ENCODE results near the gene ARMC8. TPM values are rescaled to one million over a fixed set of nuclear protein-coding genes. Genes with fewer than 3 reads are reported as not detected.
"Not testable (repeated sequence)": the region's sequence is repeated elsewhere in the genome, so short reads cannot be mapped to it uniquely, and the experiment has no call there.

Gene ARMC8, protein sequence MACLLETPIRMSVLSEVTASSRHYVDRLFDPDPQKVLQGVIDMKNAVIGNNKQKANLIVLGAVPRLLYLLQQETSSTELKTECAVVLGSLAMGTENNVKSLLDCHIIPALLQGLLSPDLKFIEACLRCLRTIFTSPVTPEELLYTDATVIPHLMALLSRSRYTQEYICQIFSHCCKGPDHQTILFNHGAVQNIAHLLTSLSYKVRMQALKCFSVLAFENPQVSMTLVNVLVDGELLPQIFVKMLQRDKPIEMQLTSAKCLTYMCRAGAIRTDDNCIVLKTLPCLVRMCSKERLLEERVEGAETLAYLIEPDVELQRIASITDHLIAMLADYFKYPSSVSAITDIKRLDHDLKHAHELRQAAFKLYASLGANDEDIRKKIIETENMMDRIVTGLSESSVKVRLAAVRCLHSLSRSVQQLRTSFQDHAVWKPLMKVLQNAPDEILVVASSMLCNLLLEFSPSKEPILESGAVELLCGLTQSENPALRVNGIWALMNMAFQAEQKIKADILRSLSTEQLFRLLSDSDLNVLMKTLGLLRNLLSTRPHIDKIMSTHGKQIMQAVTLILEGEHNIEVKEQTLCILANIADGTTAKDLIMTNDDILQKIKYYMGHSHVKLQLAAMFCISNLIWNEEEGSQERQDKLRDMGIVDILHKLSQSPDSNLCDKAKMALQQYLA
- 10 to 100 TPM; 79.3 to 93.0 (median 84.9) TPM for total RNA-seq

DNA sequence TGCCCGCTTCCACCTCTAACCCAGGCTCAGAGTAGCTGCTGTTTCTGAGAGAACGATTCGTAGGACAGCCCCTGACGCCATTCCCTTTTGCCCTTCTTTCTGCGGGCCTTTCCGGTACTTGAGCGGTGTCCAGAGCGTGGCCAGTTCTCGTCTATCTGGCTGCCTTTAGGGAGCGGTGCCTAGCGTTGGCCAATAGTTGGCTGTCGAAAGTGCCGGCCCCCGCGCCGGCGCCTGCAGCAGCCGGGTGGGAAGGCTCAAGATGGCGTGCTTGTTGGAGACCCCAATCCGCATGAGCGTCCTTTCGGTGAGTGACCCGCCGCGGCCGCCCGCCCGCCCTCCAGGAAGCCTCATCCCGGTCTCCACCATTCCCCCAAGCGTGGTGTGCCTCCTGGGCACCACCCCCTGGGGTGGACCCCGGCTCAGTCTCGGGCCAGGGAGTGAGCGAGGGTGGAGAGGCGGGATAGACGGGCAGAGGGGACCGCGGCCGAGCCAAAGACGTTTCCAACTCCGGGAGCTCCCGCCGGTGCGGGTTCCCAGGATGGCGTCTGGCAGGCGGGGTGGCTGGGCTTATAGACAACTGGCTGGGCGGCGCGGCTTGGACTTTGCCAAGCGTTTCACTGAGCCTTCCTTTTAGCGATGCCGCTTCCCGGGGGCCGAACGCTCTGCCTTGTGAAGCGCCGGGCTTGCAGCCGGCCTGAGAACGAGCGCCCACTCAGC, at the start of gene ARMC8:
ARMC8 (plus strand) TSS at position 6 of the 717 bp plus-strand sequence; CDS start at position 260, 254 bp downstream.
- no peak for DNase-seq (ENCODE audit: extremely low spot score)
- WGBS: 1% methylated on average over 43 of the region's 59 CpGs
- peak; percentile 92 to 95 for TF ChIP-seq POLR2AphosphoS5 (IDR thresholded peaks at IDR 0.05)
- TF ChIP-seq EP300 (IDR thresholded peaks at IDR 0.05): no peak
- peak; percentile 45 for TF ChIP-seq POLR2A (IDR thresholded peaks at IDR 0.05; ENCODE audit: low read depth)
- TF ChIP-seq, protein P1, sequence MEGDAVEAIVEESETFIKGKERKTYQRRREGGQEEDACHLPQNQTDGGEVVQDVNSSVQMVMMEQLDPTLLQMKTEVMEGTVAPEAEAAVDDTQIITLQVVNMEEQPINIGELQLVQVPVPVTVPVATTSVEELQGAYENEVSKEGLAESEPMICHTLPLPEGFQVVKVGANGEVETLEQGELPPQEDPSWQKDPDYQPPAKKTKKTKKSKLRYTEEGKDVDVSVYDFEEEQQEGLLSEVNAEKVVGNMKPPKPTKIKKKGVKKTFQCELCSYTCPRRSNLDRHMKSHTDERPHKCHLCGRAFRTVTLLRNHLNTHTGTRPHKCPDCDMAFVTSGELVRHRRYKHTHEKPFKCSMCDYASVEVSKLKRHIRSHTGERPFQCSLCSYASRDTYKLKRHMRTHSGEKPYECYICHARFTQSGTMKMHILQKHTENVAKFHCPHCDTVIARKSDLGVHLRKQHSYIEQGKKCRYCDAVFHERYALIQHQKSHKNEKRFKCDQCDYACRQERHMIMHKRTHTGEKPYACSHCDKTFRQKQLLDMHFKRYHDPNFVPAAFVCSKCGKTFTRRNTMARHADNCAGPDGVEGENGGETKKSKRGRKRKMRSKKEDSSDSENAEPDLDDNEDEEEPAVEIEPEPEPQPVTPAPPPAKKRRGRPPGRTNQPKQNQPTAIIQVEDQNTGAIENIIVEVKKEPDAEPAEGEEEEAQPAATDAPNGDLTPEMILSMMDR (IDR thresholded peaks at IDR 0.05): no peak
- H3K4me1 ChIP-seq: peaks cover 22 to 48% (median 40%) of the 10 kb centered on the region in 4 donors
- H3K36me3 ChIP-seq: peaks cover 0 to 20% (median 7%) of the 10 kb centered on the region in 4 donors
- intact Hi-C loops (cut with DNase I): no loop called here
- no peaks in the 10 kb centered on the region for H3K9me3 ChIP-seq
- H3K27me3 ChIP-seq: peaks cover 0 to 4% (median 0%) of the 10 kb centered on the region in 4 donors
- peak within 1 kb of the TSS; percentile 95 to 98 (median 96) for H3K27ac ChIP-seq (replicated peaks in 1 of 4)
- peak within 1 kb of the TSS; percentile 79 to 85 (median 82) for H3K4me3 ChIP-seq

DNA sequence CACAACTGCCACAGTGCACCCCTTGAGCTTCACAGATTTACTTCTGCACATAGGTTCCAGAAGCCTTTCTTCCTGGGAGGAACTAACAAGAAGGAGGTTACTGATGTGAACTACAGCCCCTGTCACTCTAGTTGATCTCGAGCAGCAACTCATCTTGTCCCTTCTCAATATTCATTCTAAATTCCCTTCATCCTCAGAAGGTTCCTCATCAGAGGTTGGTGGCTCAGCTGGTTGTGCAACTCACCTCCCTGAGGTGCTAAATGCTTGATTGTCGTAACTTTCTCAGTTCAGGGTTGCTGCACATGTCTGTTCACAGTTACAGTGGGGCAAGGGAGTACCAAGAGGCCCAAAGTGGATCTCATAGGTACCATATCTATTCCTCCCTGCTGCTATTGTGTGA, 49.2 kb upstream of the ARMC8 start:
- H3K4me3 ChIP-seq: no peak overlapping the region
- no peaks in the 10 kb centered on the region for H3K9me3 ChIP-seq
- no peak for TF ChIP-seq POLR2A (IDR thresholded peaks at IDR 0.05; ENCODE audit: low read depth)
- no peak for TF ChIP-seq EP300 (IDR thresholded peaks at IDR 0.05)
- no peak for TF ChIP-seq POLR2AphosphoS5 (IDR thresholded peaks at IDR 0.05)
- TF ChIP-seq, protein P1 (IDR thresholded peaks at IDR 0.05): no peak
- H3K36me3 ChIP-seq: no peaks in the 10 kb centered on the region
- DNase-seq (ENCODE audit: extremely low spot score): no peak
- 100% methylated on average over 1 of the region's 2 CpGs for WGBS
- no peaks in the 10 kb centered on the region for H3K27me3 ChIP-seq
- intact Hi-C loops (cut with DNase I): no loop called here
- no peaks in the 10 kb centered on the region for H3K4me1 ChIP-seq
- H3K27ac ChIP-seq (replicated peaks in 1 of 4): no peak overlapping the region

DNA sequence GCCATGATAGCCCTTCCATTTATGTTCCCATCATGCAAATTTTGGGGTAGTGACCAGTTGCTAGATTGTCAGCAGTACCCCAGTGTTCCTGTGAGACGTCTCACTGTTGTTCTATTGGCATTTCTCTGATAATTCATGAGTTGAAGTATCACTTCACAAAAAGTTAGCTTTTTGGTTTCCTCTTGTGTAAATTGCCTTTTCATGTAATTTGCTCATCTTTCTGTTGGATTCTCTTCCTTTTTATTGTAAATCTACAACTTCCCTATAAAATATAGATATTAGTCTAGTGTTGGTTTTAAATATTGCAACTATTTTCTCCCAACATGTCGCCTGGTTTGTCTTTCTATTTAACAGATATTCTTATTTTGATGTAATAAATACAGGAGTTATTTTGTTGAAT, 47.4 kb upstream of the ARMC8 start:
- Histone ChIP-seq H3K4me3 (no peak overlapping the region), H3K36me3 (no peaks in the 10 kb centered on the region), H3K27ac (replicated peaks in 1 of 4) (no peak overlapping the region), H3K27me3 (no peaks in the 10 kb centered on the region), H3K9me3 (no peaks in the 10 kb centered on the region), H3K4me1 (no peaks in the 10 kb centered on the region)
- TF ChIP-seq POLR2AphosphoS5 (IDR thresholded peaks at IDR 0.05): no peak
- intact Hi-C loops (cut with DNase I): no loop called here
- no peak for DNase-seq (ENCODE audit: extremely low spot score)
- WGBS: 83% methylated on average over 2 of the region's 2 CpGs

DNA sequence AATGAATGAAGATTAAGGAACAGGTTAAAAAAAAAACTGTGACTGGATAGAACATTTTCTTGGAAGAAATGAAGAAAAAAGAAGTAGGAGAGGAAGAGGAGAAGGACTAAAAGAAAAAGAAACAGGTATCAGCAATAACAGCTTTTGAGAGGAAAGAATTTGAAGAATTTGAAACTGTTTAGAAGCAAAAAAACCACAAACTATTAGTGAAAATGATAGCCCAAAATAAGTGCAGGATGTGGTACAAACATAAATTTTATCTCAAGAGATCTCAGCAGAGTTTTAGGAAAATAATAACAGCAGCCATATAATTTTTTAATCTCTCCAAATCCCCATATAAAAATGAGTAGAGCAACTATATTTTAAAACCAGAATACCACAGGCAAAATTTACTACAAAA, 46.2 kb upstream of the ARMC8 start:
- H3K27ac ChIP-seq (replicated peaks in 1 of 4): no peak overlapping the region
- no peaks in the 10 kb centered on the region for H3K27me3 ChIP-seq
- H3K9me3 ChIP-seq: no peaks in the 10 kb centered on the region

DNA sequence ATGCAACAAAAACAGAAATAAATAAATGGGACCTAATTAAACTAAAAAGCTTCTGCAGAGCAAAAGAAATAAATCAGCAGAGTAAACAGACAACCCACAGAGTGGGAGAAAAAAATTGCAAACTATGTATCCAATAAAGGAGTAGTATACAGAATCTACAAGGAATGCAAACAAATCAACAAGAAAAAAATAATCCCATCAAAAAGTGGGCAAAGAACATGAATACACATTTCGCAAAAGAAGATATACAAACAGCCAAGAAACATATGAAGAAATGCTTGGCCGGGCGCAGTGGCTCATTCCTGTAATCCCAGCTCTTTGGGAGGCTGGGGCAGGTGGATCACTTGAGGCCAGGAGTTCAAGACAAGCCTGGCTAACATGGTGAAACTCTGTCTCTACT, 44.9 kb upstream of the ARMC8 start:
- DNase-seq (ENCODE audit: extremely low spot score); H3K4me3 ChIP-seq; H3K4me1 ChIP-seq; H3K9me3 ChIP-seq; H3K27me3 ChIP-seq; H3K36me3 ChIP-seq; intact Hi-C loops (cut with DNase I); H3K27ac ChIP-seq (replicated peaks in 1 of 4): not testable (repeated sequence)
- 95% methylated on average over 3 of the region's 3 CpGs for WGBS

More for the DNA sequence above, 46.2 kb upstream of the ARMC8 start:
- no peak for DNase-seq (ENCODE audit: extremely low spot score)
- H3K4me1 ChIP-seq: no peaks in the 10 kb centered on the region
- TF ChIP-seq POLR2AphosphoS5 (IDR thresholded peaks at IDR 0.05) (no peak), EP300 (IDR thresholded peaks at IDR 0.05) (no peak), POLR2A (IDR thresholded peaks at IDR 0.05; ENCODE audit: low read depth) (no peak)
- TF ChIP-seq, protein P1 (IDR thresholded peaks at IDR 0.05): no peak
- no peaks in the 10 kb centered on the region for H3K36me3 ChIP-seq
- no peak overlapping the region for H3K4me3 ChIP-seq
- intact Hi-C loops (cut with DNase I): no loop called here
